H1 (cell line): ENCODE measurements around the gene ERCC1. TPM values are rescaled to one million over a fixed set of nuclear protein-coding genes. Genes with fewer than 3 reads are reported as not detected.

Experiments
- CTCF ChIA-PET: fragments of 300-600 bp; sonication (Branson Sonifier 250); formaldehyde crosslinking; loops from one replicate; lab custom pipeline; 2021; ENCODE audit not compliant: partially characterized antibody; lab: Charles Lee
- POLR2A ChIA-PET: fragments of 300-600 bp; sonication (Branson Sonifier 250); formaldehyde crosslinking; loops from one replicate; lab custom pipeline; 2021; ENCODE audit warnings: inconsistent platforms; ENCODE audit not compliant: partially characterized antibody; lab: Charles Lee
- DNase-seq, 2 experiments: peaks; one replicate each; pipeline versions ENCODE4 v3.0.0 to v3.0.0-alpha.2; 2010 to 2022; ENCODE audit warnings: low spot score in 2 of 2, low read depth in 1 of 2, mixed read lengths in 1 of 2
- FAIRE-seq: peaks from 2 replicates; lab custom pipeline; 2011; peaks lifted over from hg19 to GRCh38; lab: Jason Lieb, UNC
- H2AFZ ChIP-seq: 2 replicates; pipeline ENCODE4 v1.8.1; 2012; ENCODE audit warnings: low read length, inconsistent platforms
- H2AK5ac ChIP-seq: 2 replicates; pipeline ENCODE4 v1.6.1; 2013; ENCODE audit warnings: low read depth, low read length
- H2BK120ac ChIP-seq: replicated peaks from 2 replicates; pipeline ENCODE3; 2013; ENCODE audit warnings: low read depth, low read length, inconsistent platforms
- H2BK12ac ChIP-seq: 2 replicates; pipeline ENCODE4 v1.6.1; 2013; ENCODE audit warnings: low read depth, low read length
- H2BK15ac ChIP-seq: 2 replicates; pipeline ENCODE4 v1.6.1; 2013; ENCODE audit warnings: low read length
- H2BK20ac ChIP-seq: 2 replicates; pipeline ENCODE4 v1.6.1; 2013; ENCODE audit warnings: low read length
- H2BK5ac ChIP-seq: 2 replicates; pipeline ENCODE4 v1.6.1; 2013; ENCODE audit warnings: low read depth, low read length
- H3K14ac ChIP-seq: 2 replicates; pipeline ENCODE4 v1.6.1; 2013; ENCODE audit warnings: inconsistent platforms; ENCODE audit not compliant: insufficient read length
- H3K18ac ChIP-seq: 2 replicates; pipeline ENCODE4 v1.6.1; 2013; ENCODE audit warnings: low read length; ENCODE audit errors: extremely low read depth
- H3K23ac ChIP-seq: 2 replicates; pipeline ENCODE4 v1.6.1; 2013; ENCODE audit warnings: inconsistent platforms; ENCODE audit not compliant: insufficient read length
- H3K23me2 ChIP-seq: 2 replicates; pipeline ENCODE4 v1.6.1; 2013; ENCODE audit warnings: low read depth, low read length
- H3K27ac ChIP-seq: 2 replicates; pipeline ENCODE4 v1.6.1; 2011; ENCODE audit warnings: low read depth, low read length, inconsistent platforms
- H3K27me3 ChIP-seq, 4 experiments: replicated peaks in 1 of 4; 1 replicate in 1 of 4; 2 replicates in 3 of 4; pipeline versions ENCODE4 v1.6.1 to v1.8.1; 2011 to 2013; ENCODE audit warnings: low read length in 3 of 4, mild to moderate bottlenecking in 3 of 4, inconsistent platforms in 2 of 4, mixed read lengths in 2 of 4, moderate library complexity in 1 of 4; ENCODE audit not compliant: control insufficient read depth in 3 of 4, insufficient read depth in 3 of 4; ENCODE audit errors: extremely low read depth in 1 of 4
- H3K36me3 ChIP-seq, 4 experiments: 2 replicates each; pipeline versions ENCODE4 v1.6.1 to v1.8.1; 2011 to 2013; ENCODE audit warnings: mild to moderate bottlenecking in 4 of 4, low read length in 3 of 4, moderate library complexity in 2 of 4, control low read depth in 1 of 4, inconsistent platforms in 1 of 4; ENCODE audit not compliant: insufficient read depth in 4 of 4, control insufficient read depth in 2 of 4
- H3K4ac ChIP-seq: replicated peaks from 2 replicates; pipeline ENCODE3; 2013; ENCODE audit warnings: low read length, low read depth, mixed read lengths, inconsistent platforms; ENCODE audit not compliant: insufficient read length
- H3K4me1 ChIP-seq, 4 experiments: replicated peaks in 1 of 4; 1 replicate in 1 of 4; 2 replicates in 3 of 4; pipeline versions ENCODE4 v1.6.1 to v1.8.1; 2011 to 2013; ENCODE audit warnings: low read length in 3 of 4, inconsistent platforms in 2 of 4, mixed read lengths in 1 of 4; ENCODE audit not compliant: insufficient read depth in 4 of 4, control insufficient read depth in 3 of 4
- H3K4me2 ChIP-seq, 2 experiments: 2 replicates each; pipeline versions ENCODE4 v1.6.1 to v1.8.1; 2011 to 2013; ENCODE audit warnings: low read depth in 2 of 2, low read length in 2 of 2, control low read depth in 1 of 2, inconsistent platforms in 1 of 2, mild to moderate bottlenecking in 1 of 2; ENCODE audit not compliant: insufficient read depth in 1 of 2
- H3K4me3 ChIP-seq, 4 experiments: fragments of 200-600, 300-600 bp in 1 of 4; sonication (generic), shearing (Covaris generic), sonication (Bioruptor Twin) in 1 of 4; 2 replicates each; pipeline versions ENCODE4 v1.5.1 to v1.8.1; 2011 to 2016; ENCODE audit warnings: low read length in 4 of 4, low read depth in 3 of 4, control low read depth in 2 of 4, inconsistent platforms in 2 of 4, mild to moderate bottlenecking in 2 of 4, mixed read lengths in 1 of 4, moderate library complexity in 1 of 4; ENCODE audit not compliant: insufficient read depth in 2 of 4; ENCODE audit errors: extremely low read depth in 1 of 4
- H3K56ac ChIP-seq: replicated peaks from 2 replicates; pipeline ENCODE3; 2013; ENCODE audit warnings: low read depth, mild to moderate bottlenecking, mixed read lengths, low read length, inconsistent platforms; ENCODE audit not compliant: insufficient read length
- H3K79me1 ChIP-seq: 2 replicates; pipeline ENCODE4 v1.6.1; 2013; ENCODE audit warnings: low read depth, low read length, control low read depth
- H3K79me2 ChIP-seq, 2 experiments: 2 replicates each; pipeline versions ENCODE4 v1.6.1 to v1.8.1; 2012 to 2013; ENCODE audit warnings: low read length in 2 of 2, mild to moderate bottlenecking in 2 of 2, inconsistent platforms in 1 of 2; ENCODE audit not compliant: insufficient read depth in 2 of 2, control insufficient read depth in 1 of 2
- H3K9ac ChIP-seq, 4 experiments: replicated peaks in 1 of 4; 1 replicate in 1 of 4; 2 replicates in 3 of 4; pipeline versions ENCODE4 v1.6.1 to v1.8.1; 2011 to 2013; ENCODE audit warnings: low read depth in 3 of 4, low read length in 3 of 4, control low read depth in 2 of 4, mild to moderate bottlenecking in 2 of 4, moderate library complexity in 2 of 4, inconsistent platforms in 1 of 4; ENCODE audit errors: extremely low read depth in 1 of 4
- H3K9me3 ChIP-seq, 2 experiments: 2 replicates each; pipeline versions ENCODE4 v1.6.1 to v1.8.1; 2012 to 2013; ENCODE audit warnings: mild to moderate bottlenecking in 2 of 2, moderate library complexity in 2 of 2, control low read depth in 1 of 2, inconsistent platforms in 1 of 2, low read depth in 1 of 2, low read length in 1 of 2, mixed read lengths in 1 of 2; ENCODE audit not compliant: insufficient read depth in 2 of 2
- H4K20me1 ChIP-seq, 2 experiments: replicated peaks in 1 of 2; 2 replicates each; pipeline versions ENCODE3 to v1.8.1; 2011 to 2013; ENCODE audit warnings: inconsistent platforms in 2 of 2, low read length in 2 of 2, mild to moderate bottlenecking in 1 of 2; ENCODE audit not compliant: insufficient read depth in 2 of 2, control insufficient read depth in 1 of 2
- H4K5ac ChIP-seq: 2 replicates; pipeline ENCODE4 v1.6.1; 2013; ENCODE audit warnings: low read length, low read depth, mixed read lengths, inconsistent platforms; ENCODE audit not compliant: insufficient read length
- H4K8ac ChIP-seq: 2 replicates; pipeline ENCODE4 v1.8.0; 2013; ENCODE audit warnings: mild to moderate bottlenecking, moderate library complexity, low read length, inconsistent platforms; ENCODE audit not compliant: insufficient read depth; ENCODE audit errors: extremely low read depth
- H4K91ac ChIP-seq: replicated peaks from 2 replicates; pipeline ENCODE3; 2013; ENCODE audit warnings: low read length, mixed read lengths, inconsistent platforms; ENCODE audit not compliant: insufficient read length
- CHD2 ChIP-seq: IDR thresholded peaks from 2 replicates; pipeline ENCODE4 v1.6.1; 2012; ENCODE audit warnings: low read length, improper control_type of control experiment
- EGR1 ChIP-seq: IDR thresholded peaks from 2 replicates; pipeline ENCODE4 v1.6.1; 2011; ENCODE audit warnings: low read depth, low read length, borderline replicate concordance
- FOSL1 ChIP-seq: IDR thresholded peaks from 2 replicates; pipeline ENCODE4 v1.6.1; 2011; ENCODE audit warnings: mild to moderate bottlenecking, low read depth, low read length, moderate library complexity; ENCODE audit not compliant: insufficient read depth
- JUND ChIP-seq: IDR thresholded peaks from 2 replicates; pipeline ENCODE4 v1.6.1; 2011; ENCODE audit warnings: mild to moderate bottlenecking, improper control_type of control experiment, low read length
- KDM4A ChIP-seq: IDR thresholded peaks from one replicate; pipeline ENCODE4 v1.7.1; 2012; ENCODE audit warnings: low read depth, mild to moderate bottlenecking, moderate library complexity, low read length, inconsistent platforms; ENCODE audit not compliant: severe bottlenecking
- NANOG ChIP-seq: IDR thresholded peaks from 2 replicates; pipeline ENCODE4 v1.6.1; 2011; ENCODE audit warnings: low read length, low read depth, mild to moderate bottlenecking, inconsistent platforms; ENCODE audit not compliant: insufficient read depth, poor library complexity, severe bottlenecking
- RFX5 ChIP-seq: IDR thresholded peaks from 2 replicates; pipeline ENCODE4 v1.6.1; 2011; ENCODE audit warnings: low read depth, low read length, improper control_type of control experiment, borderline replicate concordance
- TBP ChIP-seq: IDR thresholded peaks from 2 replicates; pipeline ENCODE4 v1.6.1; 2011; ENCODE audit warnings: low read depth, low read length, improper control_type of control experiment
- WGBS, 2 experiments: shearing (Covaris generic) in 1 of 2; methylation state at CpG; one replicate each; pipeline versions ENCODE4 v1.1.6 to v1.1.7; 2013 to 2015; ENCODE audit warnings: low lambda C conversion rate in 2 of 2, mixed read lengths in 2 of 2, inconsistent platforms in 1 of 2, low coverage in 1 of 2, missing lambda C conversion rate in 1 of 2; ENCODE audit not compliant: insufficient replicate concordance in 2 of 2, insufficient coverage in 1 of 2, insufficient read length in 1 of 2; ENCODE audit errors: extremely low coverage in 1 of 2, missing lambda C conversion rate in 1 of 2; 5-methylcytosine and 5-hydroxymethylcytosine counted together
- polyA plus RNA-seq, 7 experiments: library from polyadenylated mRNA; depleted of rRNA in 3 of 7; stranded (reverse) in 5 of 7; unstranded in 2 of 7; fragments of >200 nt in 5 of 7; fragments of 200-250 nt in 2 of 7; gene quantifications; 1 replicate in 5 of 7; 2 replicates in 1 of 7; 4 replicates in 1 of 7; pipeline versions ENCODE4 v1.2.1 to v1.2.3, GENCODE V29; 2011 to 2013; ENCODE audit warnings: missing spikeins in 2 of 7, mixed read lengths in 2 of 7
- total RNA-seq: library from RNA; stranded (reverse); fragmentation: NEBNext Ultra II Directional; extraction: Animal tissue kit (Norgen Biotek cat#: 25700); gene quantifications from 2 replicates; pipeline ENCODE4 v1.2.1, GENCODE V29; 2021
- TF ChIP-seq, protein P1 (sequence below): IDR thresholded peaks from 2 replicates; pipeline ENCODE4 v1.6.1; 2012; ENCODE audit warnings: inconsistent platforms
- TF ChIP-seq, protein P2 (sequence below): IDR thresholded peaks from 2 replicates; pipeline ENCODE4 v1.6.1; 2011; ENCODE audit warnings: low read length, improper control_type of control experiment

ERCC1 gene
- total and polyA plus RNA-seq, 2 of the 8 experiments (the other 6 are each of a cell fraction or from before 2014, with no cell fraction given): 44.7 to 94.2 TPM

DNA sequence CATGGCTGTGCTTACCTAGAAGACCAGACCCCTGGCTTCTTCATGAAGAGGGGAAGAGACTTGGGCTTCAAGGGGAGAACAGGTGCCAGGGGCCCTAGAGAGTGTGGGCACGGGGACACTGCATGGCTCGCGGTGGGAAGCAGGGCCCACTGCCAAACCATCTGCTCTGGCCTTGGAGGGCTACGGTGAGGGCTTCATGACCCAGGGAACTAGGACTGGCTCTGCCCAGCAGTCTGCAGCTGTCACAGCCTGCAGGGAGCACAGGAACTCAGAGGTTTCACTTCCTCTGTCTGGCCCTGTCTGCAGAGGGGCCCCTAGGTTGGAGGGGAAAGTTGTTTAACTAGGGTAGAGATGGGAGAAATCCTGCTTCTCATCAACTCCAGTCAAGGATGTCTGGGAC is 4.3 kb downstream of the ERCC1 start:
- no peak overlapping the region for H3K27ac ChIP-seq
- ChIA-PET CTCF (interaction anchor here (1.2 kb wide), 1 partner anchor 15 kb away, joined by 4 read pairs; no protein-coding TSS in a partner anchor), POLR2A (interaction anchor here (1.9 kb wide), 1 partner anchor 10 kb away, joined by 9 read pairs; no protein-coding TSS in a partner anchor)
- 96% methylated on average over 4 of the region's 4 CpGs; no CpG with 5 or more reads in 1 of the 2 experiments for WGBS, 2 experiments
- peaks cover 0 to 8% of the 10 kb centered on the region in 2 experiments for H4K20me1 ChIP-seq
- H2BK20ac ChIP-seq: no peak overlapping the region
- H3K4me1 ChIP-seq: peaks cover 0 to 8% (median 4%) of the 10 kb centered on the region in 4 experiments; a peak in 5 of 7 replicates
- no peak for FAIRE-seq
- no peaks in the 10 kb centered on the region for H3K9me3 ChIP-seq
- H3K23ac ChIP-seq: no peak overlapping the region
- H2BK12ac ChIP-seq: no peak overlapping the region
- H3K14ac ChIP-seq: no peak overlapping the region
- no peak overlapping the region for H3K18ac ChIP-seq
- H4K8ac ChIP-seq: no peak overlapping the region
- H3K23me2 ChIP-seq: peaks cover 10% of the 10 kb centered on the region
- peaks cover 0 to 9% of the 10 kb centered on the region in 2 experiments; a peak in 1 of 4 replicates for H3K79me2 ChIP-seq
- H3K4ac ChIP-seq: no peak overlapping the region
- H3K56ac ChIP-seq: no peak overlapping the region
- H4K91ac ChIP-seq: no peak overlapping the region
- H2AK5ac ChIP-seq: no peak overlapping the region
- no peak overlapping the region for H2BK5ac ChIP-seq
- peaks cover 0 to 14% (median 10%) of the 10 kb centered on the region in 4 experiments; a peak in 5 of 8 replicates for H3K36me3 ChIP-seq
- H2AFZ ChIP-seq: no peak overlapping the region
- no peak for DNase-seq
- no peak overlapping the region for H3K4me3 ChIP-seq
- no peak overlapping the region for H3K4me2 ChIP-seq
- H3K9ac ChIP-seq: no peak overlapping the region
- H3K27me3 ChIP-seq: no peaks in the 10 kb centered on the region
- H3K79me1 ChIP-seq: peaks cover 2% of the 10 kb centered on the region; the same call in 1 of the 2 replicates
- no peak overlapping the region for H4K5ac ChIP-seq
- H2BK15ac ChIP-seq: no peak overlapping the region
- no peak overlapping the region for H2BK120ac ChIP-seq
- TF ChIP-seq RFX5: no peak
- TF ChIP-seq, protein P1, sequence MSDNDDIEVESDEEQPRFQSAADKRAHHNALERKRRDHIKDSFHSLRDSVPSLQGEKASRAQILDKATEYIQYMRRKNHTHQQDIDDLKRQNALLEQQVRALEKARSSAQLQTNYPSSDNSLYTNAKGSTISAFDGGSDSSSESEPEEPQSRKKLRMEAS: no peak
- no peak for TF ChIP-seq TBP
- TF ChIP-seq FOSL1: no peak
- TF ChIP-seq, protein P2, sequence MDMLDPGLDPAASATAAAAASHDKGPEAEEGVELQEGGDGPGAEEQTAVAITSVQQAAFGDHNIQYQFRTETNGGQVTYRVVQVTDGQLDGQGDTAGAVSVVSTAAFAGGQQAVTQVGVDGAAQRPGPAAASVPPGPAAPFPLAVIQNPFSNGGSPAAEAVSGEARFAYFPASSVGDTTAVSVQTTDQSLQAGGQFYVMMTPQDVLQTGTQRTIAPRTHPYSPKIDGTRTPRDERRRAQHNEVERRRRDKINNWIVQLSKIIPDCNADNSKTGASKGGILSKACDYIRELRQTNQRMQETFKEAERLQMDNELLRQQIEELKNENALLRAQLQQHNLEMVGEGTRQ: no peak
- TF ChIP-seq CHD2: no peak
- no peak for TF ChIP-seq JUND
- no peak for TF ChIP-seq EGR1
- TF ChIP-seq NANOG: no peak
- no peak for TF ChIP-seq KDM4A
